Measurements from ENCODE around the gene RIMKLB.

The RIMKLB gene, protein sequence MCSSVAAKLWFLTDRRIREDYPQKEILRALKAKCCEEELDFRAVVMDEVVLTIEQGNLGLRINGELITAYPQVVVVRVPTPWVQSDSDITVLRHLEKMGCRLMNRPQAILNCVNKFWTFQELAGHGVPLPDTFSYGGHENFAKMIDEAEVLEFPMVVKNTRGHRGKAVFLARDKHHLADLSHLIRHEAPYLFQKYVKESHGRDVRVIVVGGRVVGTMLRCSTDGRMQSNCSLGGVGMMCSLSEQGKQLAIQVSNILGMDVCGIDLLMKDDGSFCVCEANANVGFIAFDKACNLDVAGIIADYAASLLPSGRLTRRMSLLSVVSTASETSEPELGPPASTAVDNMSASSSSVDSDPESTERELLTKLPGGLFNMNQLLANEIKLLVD

DNA sequence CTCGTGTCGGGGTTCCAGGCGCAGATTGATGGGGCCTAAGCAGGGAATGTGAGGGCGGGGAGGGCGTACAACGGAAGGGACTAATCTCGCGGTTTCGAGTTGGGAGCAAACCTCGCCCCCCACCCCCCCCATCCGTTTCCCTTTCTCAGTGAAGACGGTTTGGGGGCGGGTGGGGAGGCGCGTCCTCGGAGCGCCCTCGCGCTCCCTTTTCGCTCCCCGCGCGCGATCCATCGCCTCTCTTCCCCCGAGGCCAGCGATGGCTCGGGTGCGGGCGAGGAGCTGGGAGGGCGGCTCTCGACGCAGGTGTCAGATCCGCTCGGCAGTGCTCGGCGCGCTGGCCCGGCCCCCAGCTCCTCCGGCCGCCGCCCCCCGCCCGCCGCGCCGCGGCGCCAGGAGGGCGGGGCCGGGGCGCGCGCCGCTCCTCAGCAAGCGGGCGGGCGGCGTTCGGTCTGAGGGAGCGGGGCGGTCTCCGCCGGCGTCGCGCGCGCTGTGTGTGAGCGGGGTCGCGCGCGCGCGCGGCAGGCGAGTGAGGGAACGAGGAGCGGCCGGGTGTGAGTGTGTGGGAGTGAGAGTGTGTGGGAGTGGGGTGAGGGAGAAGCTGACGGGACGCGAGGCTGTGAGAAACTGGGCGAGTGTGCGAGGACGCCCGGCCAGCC, at the start of gene RIMKLB:
Gene RIMKLB (plus strand): TSS at position 516 of the 656 bp plus-strand sequence. CDS start 15,876 bp downstream, outside the sequence.
- Histone ChIP-seq H3K9me3 (ENCODE audit: control insufficient read depth, insufficient read depth, low read depth, low read length) (no peaks in the 10 kb centered on the region), H3K27ac (ENCODE audit: low read depth, low read length) (peak within 1 kb of the TSS; percentile 78), H3K36me3 (ENCODE audit: control insufficient read depth, insufficient read depth, low read length) (peaks cover 14% of the 10 kb centered on the region), H3K9ac (ENCODE audit: low read length) (peak within 1 kb of the TSS; percentile 94), H3K4me3 (ENCODE audit: low read depth, low read length) (peak within 1 kb of the TSS; percentile 87), H3K27me3 (ENCODE audit: control insufficient read depth, insufficient read depth, low read length) (no peaks in the 10 kb centered on the region), H3K4me1 (ENCODE audit: control insufficient read depth, insufficient read depth, low read length) (peaks cover 40% of the 10 kb centered on the region)

DNA sequence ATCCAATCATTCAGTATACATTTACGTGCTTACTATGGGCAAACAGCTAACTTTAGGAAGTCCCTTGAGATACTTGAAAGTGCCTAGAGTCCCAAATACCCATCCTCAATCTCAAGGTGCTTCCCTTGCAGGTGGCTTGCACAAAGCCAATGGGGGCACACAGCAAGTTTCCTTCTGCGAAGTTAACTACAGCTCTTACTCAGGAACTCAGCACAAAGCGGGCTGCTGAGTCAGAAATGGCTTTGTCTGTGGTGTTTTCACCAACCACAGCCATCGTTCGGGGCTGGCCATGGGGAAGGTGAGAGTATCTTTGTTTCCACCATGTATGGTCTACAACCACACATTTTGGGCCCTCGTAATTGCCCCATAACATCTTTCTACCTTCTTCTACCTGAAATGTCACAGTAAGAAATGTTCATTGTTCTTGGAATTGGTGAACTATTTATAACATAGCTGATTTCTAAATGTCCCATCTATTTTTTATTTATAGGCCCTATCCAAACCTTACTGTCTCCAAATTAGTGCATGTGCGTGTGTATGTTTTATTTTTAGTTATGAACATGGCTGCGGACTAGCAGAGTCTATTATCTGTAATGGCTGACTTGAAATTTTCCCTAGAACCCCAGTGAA, 49.1 kb upstream of the RIMKLB start:
- Histone ChIP-seq H3K4me3 (ENCODE audit: low read depth, low read length) (no peak overlapping the region), H3K9me3 (ENCODE audit: control insufficient read depth, insufficient read depth, low read depth, low read length) (no peaks in the 10 kb centered on the region), H3K36me3 (ENCODE audit: control insufficient read depth, insufficient read depth, low read length) (no peaks in the 10 kb centered on the region), H3K27ac (ENCODE audit: low read depth, low read length) (no peak overlapping the region), H3K9ac (ENCODE audit: low read length) (no peak overlapping the region), H3K4me1 (ENCODE audit: control insufficient read depth, insufficient read depth, low read length) (peaks cover 7% of the 10 kb centered on the region), H3K27me3 (ENCODE audit: control insufficient read depth, insufficient read depth, low read length) (no peaks in the 10 kb centered on the region)

DNA sequence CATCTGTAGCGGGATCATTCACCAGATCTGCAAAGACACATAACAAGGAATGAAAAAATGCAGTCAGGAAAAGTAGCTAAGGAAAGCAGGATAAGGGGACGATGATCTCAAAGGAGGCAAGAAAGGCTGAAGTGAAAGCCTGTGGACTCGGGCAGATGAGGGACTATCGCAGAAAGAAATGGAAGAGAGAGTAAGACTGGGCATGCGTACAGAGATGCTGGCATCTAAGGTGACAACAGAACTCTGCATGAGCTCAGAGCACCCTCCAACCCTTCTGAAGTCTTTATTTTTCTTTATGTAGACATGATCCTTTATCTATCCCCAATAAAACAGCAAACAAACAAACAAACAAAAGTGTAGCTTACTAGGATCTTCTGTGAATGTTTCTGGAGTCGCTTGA, 42.4 kb upstream of the RIMKLB start:
- H3K36me3 ChIP-seq (ENCODE audit: control insufficient read depth, insufficient read depth, low read length): no peaks in the 10 kb centered on the region
- H3K27ac ChIP-seq (ENCODE audit: low read depth, low read length): no peak overlapping the region
- H3K9ac ChIP-seq (ENCODE audit: low read length): no peak overlapping the region
- H3K4me3 ChIP-seq (ENCODE audit: low read depth, low read length): no peak overlapping the region
- no peaks in the 10 kb centered on the region for H3K27me3 ChIP-seq (ENCODE audit: control insufficient read depth, insufficient read depth, low read length)
- H3K9me3 ChIP-seq (ENCODE audit: control insufficient read depth, insufficient read depth, low read depth, low read length): no peaks in the 10 kb centered on the region
- H3K4me1 ChIP-seq (ENCODE audit: control insufficient read depth, insufficient read depth, low read length): peaks cover 8% of the 10 kb centered on the region; the same call in 1 of the 2 replicates

DNA sequence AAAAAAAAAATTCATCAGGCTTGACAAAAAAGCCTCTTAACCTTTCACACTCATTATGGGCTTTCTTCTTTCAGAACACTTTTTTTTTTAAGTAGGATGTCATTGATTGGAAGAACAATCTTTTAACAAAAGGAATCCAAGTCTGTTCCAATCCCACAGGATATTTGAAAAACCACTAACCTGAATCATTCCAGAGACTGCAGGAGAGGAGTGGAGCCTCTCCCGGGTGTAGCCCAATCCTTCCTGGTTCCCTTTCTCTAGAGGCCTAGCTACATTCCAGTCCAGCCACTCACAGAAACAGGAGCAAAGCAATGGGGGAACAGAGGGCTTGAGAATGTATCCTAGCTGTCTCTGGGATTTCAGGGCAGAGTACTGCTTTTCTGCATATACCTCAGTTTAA, 39.4 kb upstream of the RIMKLB start:
- Histone ChIP-seq H3K9me3 (ENCODE audit: control insufficient read depth, insufficient read depth, low read depth, low read length) (no peaks in the 10 kb centered on the region), H3K27me3 (ENCODE audit: control insufficient read depth, insufficient read depth, low read length) (no peaks in the 10 kb centered on the region), H3K4me1 (ENCODE audit: control insufficient read depth, insufficient read depth, low read length) (peaks cover 13% of the 10 kb centered on the region; the same call in 1 of the 2 replicates), H3K36me3 (ENCODE audit: control insufficient read depth, insufficient read depth, low read length) (no peaks in the 10 kb centered on the region), H3K4me3 (ENCODE audit: low read depth, low read length) (no peak overlapping the region), H3K27ac (ENCODE audit: low read depth, low read length) (no peak overlapping the region), H3K9ac (ENCODE audit: low read length) (no peak overlapping the region)

DNA sequence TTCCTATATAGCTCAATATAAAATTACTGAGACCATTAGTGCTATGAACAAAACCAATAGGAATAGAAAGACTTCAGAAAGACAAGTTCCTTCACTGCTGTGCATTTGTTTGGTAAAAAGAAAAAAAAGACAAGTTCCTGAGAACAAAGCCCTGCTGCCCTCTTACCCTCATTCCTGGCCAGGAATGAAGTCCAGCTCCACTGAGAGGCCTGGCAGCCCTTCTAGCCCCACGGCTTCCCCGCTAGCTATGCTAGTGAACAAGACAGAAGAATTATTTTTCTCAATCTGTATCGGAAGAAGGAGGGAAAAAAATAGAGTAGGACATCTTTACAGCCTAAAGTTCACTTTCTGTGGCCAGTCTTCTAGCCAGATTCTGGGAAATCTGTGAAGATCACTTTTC, 36.8 kb upstream of the RIMKLB start:
- Histone ChIP-seq H3K9me3 (ENCODE audit: control insufficient read depth, insufficient read depth, low read depth, low read length) (no peaks in the 10 kb centered on the region), H3K27ac (ENCODE audit: low read depth, low read length) (no peak overlapping the region), H3K36me3 (ENCODE audit: control insufficient read depth, insufficient read depth, low read length) (no peaks in the 10 kb centered on the region), H3K27me3 (ENCODE audit: control insufficient read depth, insufficient read depth, low read length) (no peaks in the 10 kb centered on the region), H3K4me1 (ENCODE audit: control insufficient read depth, insufficient read depth, low read length) (peaks cover 13% of the 10 kb centered on the region; the same call in 1 of the 2 replicates), H3K4me3 (ENCODE audit: low read depth, low read length) (no peak overlapping the region), H3K9ac (ENCODE audit: low read length) (no peak overlapping the region)

DNA sequence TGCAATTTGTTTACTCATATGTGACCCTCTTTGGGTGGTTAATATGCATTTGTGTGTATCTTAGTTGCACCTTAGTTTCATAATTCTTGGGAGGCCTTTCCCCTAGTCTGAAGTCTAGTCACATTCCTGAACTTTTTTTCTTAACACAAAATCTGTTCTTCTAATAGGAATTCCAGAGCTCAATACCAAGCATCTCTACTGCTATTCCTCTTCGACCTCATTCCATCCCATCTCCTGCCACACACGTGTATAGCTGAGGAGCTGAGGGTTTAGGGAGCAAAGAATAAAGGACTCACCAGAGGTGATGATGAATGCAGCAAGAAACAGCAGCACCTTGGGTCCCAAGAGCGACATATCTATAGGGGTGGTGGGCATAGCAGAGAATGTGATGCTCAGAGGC, 36.0 kb upstream of the RIMKLB start:
- Histone ChIP-seq H3K4me3 (ENCODE audit: low read depth, low read length) (no peak overlapping the region), H3K9me3 (ENCODE audit: control insufficient read depth, insufficient read depth, low read depth, low read length) (no peaks in the 10 kb centered on the region), H3K9ac (ENCODE audit: low read length) (no peak overlapping the region), H3K4me1 (ENCODE audit: control insufficient read depth, insufficient read depth, low read length) (peaks cover 13% of the 10 kb centered on the region; the same call in 1 of the 2 replicates), H3K27me3 (ENCODE audit: control insufficient read depth, insufficient read depth, low read length) (no peaks in the 10 kb centered on the region), H3K36me3 (ENCODE audit: control insufficient read depth, insufficient read depth, low read length) (no peaks in the 10 kb centered on the region), H3K27ac (ENCODE audit: low read depth, low read length) (no peak overlapping the region)

DNA sequence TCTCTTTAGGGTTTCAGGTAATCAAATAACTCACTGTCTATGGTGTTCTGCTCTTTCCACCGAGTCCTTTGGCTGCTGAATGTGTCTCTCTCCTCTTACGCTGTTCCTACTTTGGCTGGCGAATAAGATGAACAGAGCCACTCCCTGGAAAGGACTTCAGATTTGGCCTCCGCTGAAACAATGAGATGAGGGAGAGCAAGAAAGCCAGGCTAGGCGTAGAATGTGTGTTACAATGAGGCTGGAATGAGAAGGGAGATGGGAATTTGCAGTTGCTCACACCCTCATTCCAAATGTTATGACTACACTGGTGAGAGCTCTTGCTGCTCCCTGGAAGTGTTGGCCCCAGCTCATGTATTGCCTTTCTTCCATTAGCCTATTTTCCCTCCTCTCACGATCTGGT, 35.2 kb upstream of the RIMKLB start, which contains the start of gene MFAP5:
Gene MFAP5 (minus strand): TSS at position 234 of the 400 bp plus-strand sequence. CDS start 722 bp downstream, outside the sequence.
- Histone ChIP-seq H3K4me1 (ENCODE audit: control insufficient read depth, insufficient read depth, low read length) (peaks cover 13% of the 10 kb centered on the region; the same call in 1 of the 2 replicates), H3K4me3 (ENCODE audit: low read depth, low read length) (no peak within 1 kb of the TSS), H3K9ac (ENCODE audit: low read length) (no peak within 1 kb of the TSS), H3K9me3 (ENCODE audit: control insufficient read depth, insufficient read depth, low read depth, low read length) (no peaks in the 10 kb centered on the region), H3K36me3 (ENCODE audit: control insufficient read depth, insufficient read depth, low read length) (no peaks in the 10 kb centered on the region), H3K27me3 (ENCODE audit: control insufficient read depth, insufficient read depth, low read length) (no peaks in the 10 kb centered on the region), H3K27ac (ENCODE audit: low read depth, low read length) (no peak within 1 kb of the TSS)

DNA sequence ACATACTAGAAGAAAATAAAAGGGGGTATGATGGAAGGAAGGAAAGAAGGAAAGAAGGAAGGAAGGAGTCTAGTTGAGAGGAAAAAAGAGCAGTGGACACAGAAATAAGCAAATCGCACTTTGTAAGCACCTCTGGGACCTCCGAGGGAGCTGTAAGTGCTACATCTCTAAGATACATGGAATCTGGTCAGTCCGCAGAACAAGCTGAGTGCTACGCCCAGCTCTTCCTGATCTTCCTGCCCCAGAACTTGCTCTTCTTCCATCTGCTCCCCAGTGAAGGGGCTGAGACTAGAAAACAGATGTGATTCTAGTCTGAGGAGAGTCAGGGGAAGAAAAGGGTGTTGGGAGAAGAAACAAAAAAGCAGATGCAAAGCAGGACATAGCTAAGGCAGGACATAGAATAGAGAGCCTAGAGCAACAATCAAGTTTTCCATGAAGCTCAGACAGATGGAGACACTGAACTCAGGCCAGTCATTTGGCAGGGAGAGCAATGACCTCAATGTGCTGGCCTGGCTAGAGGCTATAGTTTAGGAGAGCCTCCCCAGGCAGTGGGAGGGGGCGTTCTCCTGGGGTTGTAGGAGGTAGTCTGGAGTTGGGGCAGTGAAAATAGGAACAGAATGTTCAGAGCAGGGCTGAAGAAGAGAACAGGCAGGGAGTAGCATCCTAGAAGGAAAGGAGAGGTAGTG, 33.4 kb upstream of the RIMKLB start:
- no peak overlapping the region for H3K27ac ChIP-seq (ENCODE audit: low read depth, low read length)
- H3K4me1 ChIP-seq (ENCODE audit: control insufficient read depth, insufficient read depth, low read length): 0 out of 2 replicates have a peak, but pooled peaks cover 5% of the 10 kb centered on the region
- H3K27me3 ChIP-seq (ENCODE audit: control insufficient read depth, insufficient read depth, low read length): no peaks in the 10 kb centered on the region
- no peaks in the 10 kb centered on the region for H3K36me3 ChIP-seq (ENCODE audit: control insufficient read depth, insufficient read depth, low read length)
- no peak overlapping the region for H3K9ac ChIP-seq (ENCODE audit: low read length)
- H3K9me3 ChIP-seq (ENCODE audit: control insufficient read depth, insufficient read depth, low read depth, low read length): no peaks in the 10 kb centered on the region
- H3K4me3 ChIP-seq (ENCODE audit: low read depth, low read length): no peak overlapping the region

DNA sequence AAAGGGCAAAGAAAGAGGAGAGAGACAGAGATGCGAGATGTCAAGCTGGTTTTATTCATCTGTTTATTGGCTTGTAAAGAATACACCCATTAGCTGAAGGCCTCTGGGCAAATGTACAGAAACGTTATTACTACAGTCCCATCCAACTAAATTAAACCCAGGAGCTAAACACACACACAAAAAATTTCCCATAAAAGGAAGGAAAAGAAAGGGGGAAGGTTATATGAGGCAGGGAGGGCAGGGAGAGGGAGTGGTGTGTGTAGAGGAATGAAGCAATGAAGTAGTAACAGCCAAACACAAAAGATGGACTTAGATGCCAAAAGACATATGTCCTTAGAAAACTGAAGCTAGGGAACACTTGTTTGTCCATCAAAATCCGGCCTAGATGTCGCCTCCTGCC, 32.0 kb upstream of the RIMKLB start:
- H3K27me3 ChIP-seq (ENCODE audit: control insufficient read depth, insufficient read depth, low read length): no peaks in the 10 kb centered on the region
- 0 out of 2 replicates have a peak, but pooled peaks cover 6% of the 10 kb centered on the region for H3K9me3 ChIP-seq (ENCODE audit: control insufficient read depth, insufficient read depth, low read depth, low read length)
- no peak overlapping the region for H3K27ac ChIP-seq (ENCODE audit: low read depth, low read length)
- no peaks in the 10 kb centered on the region for H3K36me3 ChIP-seq (ENCODE audit: control insufficient read depth, insufficient read depth, low read length)
- no peak overlapping the region for H3K9ac ChIP-seq (ENCODE audit: low read length)
- H3K4me1 ChIP-seq (ENCODE audit: control insufficient read depth, insufficient read depth, low read length): 0 out of 2 replicates have a peak, but pooled peaks cover 5% of the 10 kb centered on the region
- no peak overlapping the region for H3K4me3 ChIP-seq (ENCODE audit: low read depth, low read length)

DNA sequence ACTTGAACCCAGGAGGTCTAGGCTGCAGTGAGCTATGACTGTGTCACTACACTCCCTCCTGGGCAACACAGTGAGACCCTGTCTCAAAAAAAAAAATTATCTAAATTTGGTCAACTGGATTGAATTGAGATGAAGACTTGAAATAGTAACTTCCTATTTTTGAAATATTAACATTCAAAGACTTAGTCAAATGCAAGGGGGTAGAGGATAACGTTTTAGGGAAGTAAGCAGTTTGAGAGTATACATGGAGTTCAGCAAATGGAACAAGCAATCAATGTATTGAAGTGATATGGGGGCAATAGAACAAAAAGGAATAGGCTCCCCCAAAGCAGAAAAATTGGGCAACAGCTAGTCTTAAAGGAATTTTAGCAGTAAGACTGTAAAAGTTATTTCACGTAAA, 30.5 kb upstream of the RIMKLB start:
- Histone ChIP-seq H3K9me3 (ENCODE audit: control insufficient read depth, insufficient read depth, low read depth, low read length) (0 out of 2 replicates have a peak, but pooled peaks cover 6% of the 10 kb centered on the region), H3K9ac (ENCODE audit: low read length) (no peak overlapping the region), H3K36me3 (ENCODE audit: control insufficient read depth, insufficient read depth, low read length) (no peaks in the 10 kb centered on the region), H3K27me3 (ENCODE audit: control insufficient read depth, insufficient read depth, low read length) (no peaks in the 10 kb centered on the region), H3K4me1 (ENCODE audit: control insufficient read depth, insufficient read depth, low read length) (0 out of 2 replicates have a peak, but pooled peaks cover 5% of the 10 kb centered on the region), H3K4me3 (ENCODE audit: low read depth, low read length) (no peak overlapping the region), H3K27ac (ENCODE audit: low read depth, low read length) (no peak overlapping the region)
